GM19239 (cell line): Measurements from ENCODE around the gene RERE.

Source experiments
- DNase-seq: peaks from one replicate; pipeline ENCODE4 v3.0.0; 2011; ENCODE audit warnings: low spot score; ENCODE audit not compliant: insufficient read length
- FAIRE-seq: peaks from 2 replicates; lab custom pipeline; 2011; peaks lifted over from hg19 to GRCh38; lab: Jason Lieb, UNC

RERE gene

GRCh38 chr1:8370046-8370881 is 447.2 kb downstream of the RERE start:
- FAIRE-seq (peak; percentile 11), DNase-seq (no peak)

GRCh38 chr1:8368956-8369639 is 448.3 kb downstream of the RERE start:
- DNase-seq: no peak
- FAIRE-seq: peak; percentile 35

- DNase-seq: no peak
- no peak for FAIRE-seq
Observed at GRCh38 chr1:8367571-8368194, 449.8 kb downstream of the RERE start.

GRCh38 chr1:8365661-8366362 is 451.6 kb downstream of the RERE start:
- FAIRE-seq: no peak

GRCh38 chr1:8364528-8365442 is 452.7 kb downstream of the RERE start:
- FAIRE-seq (no peak), DNase-seq (no peak)

More at GRCh38 chr1:8365661-8366362, 451.6 kb downstream of the RERE start:
- DNase-seq: no peak

- FAIRE-seq (no peak), DNase-seq (no peak)
Observed at GRCh38 chr1:8363767-8364301, 453.6 kb downstream of the RERE start.

GRCh38 chr1:8363186-8363766 is 454.2 kb downstream of the RERE start:
- DNase-seq (no peak), FAIRE-seq (no peak)

- DNase-seq (no peak), FAIRE-seq (no peak)
Observed at GRCh38 chr1:8362701-8363101, 454.7 kb downstream of the RERE start.

GRCh38 chr1:8361198-8361849 is 456.1 kb downstream of the RERE start:
- FAIRE-seq (no peak), DNase-seq (no peak)

GRCh38 chr1:8360493-8361197 is 456.8 kb downstream of the RERE start:
- FAIRE-seq (no peak), DNase-seq (no peak)

GRCh38 chr1:8359617-8360481 is 457.6 kb downstream of the RERE start:
- DNase-seq: no peak
- no peak for FAIRE-seq

- DNase-seq (no peak), FAIRE-seq (no peak)
Observed at GRCh38 chr1:8358897-8359616, 458.4 kb downstream of the RERE start.

- no peak for FAIRE-seq
Observed at GRCh38 chr1:8358241-8358896, 459.1 kb downstream of the RERE start.

GRCh38 chr1:8357329-8358101 is 459.9 kb downstream of the RERE start:
- FAIRE-seq (no peak), DNase-seq (no peak)

More at GRCh38 chr1:8358241-8358896, 459.1 kb downstream of the RERE start:
- no peak for DNase-seq
